D721Med (cell line): ENCODE data around the gene EFCAB13.

ENCODE experiments used
- DNase-seq: peaks from one replicate; pipeline ENCODE4 v3.0.0; 2011; ENCODE audit warnings: low spot score; ENCODE audit not compliant: insufficient read length
- FAIRE-seq: peaks from 2 replicates; lab custom pipeline; 2011; peaks lifted over from hg19 to GRCh38; lab: Jason Lieb, UNC
- TF ChIP-seq, protein P1 (sequence below): IDR thresholded peaks from 2 replicates; pipeline ENCODE4 v1.5.1; 2012; ENCODE audit warnings: mild to moderate bottlenecking, control low read depth; ENCODE audit not compliant: insufficient read depth; ENCODE audit errors: missing control alignments

EFCAB13 gene

DNA sequence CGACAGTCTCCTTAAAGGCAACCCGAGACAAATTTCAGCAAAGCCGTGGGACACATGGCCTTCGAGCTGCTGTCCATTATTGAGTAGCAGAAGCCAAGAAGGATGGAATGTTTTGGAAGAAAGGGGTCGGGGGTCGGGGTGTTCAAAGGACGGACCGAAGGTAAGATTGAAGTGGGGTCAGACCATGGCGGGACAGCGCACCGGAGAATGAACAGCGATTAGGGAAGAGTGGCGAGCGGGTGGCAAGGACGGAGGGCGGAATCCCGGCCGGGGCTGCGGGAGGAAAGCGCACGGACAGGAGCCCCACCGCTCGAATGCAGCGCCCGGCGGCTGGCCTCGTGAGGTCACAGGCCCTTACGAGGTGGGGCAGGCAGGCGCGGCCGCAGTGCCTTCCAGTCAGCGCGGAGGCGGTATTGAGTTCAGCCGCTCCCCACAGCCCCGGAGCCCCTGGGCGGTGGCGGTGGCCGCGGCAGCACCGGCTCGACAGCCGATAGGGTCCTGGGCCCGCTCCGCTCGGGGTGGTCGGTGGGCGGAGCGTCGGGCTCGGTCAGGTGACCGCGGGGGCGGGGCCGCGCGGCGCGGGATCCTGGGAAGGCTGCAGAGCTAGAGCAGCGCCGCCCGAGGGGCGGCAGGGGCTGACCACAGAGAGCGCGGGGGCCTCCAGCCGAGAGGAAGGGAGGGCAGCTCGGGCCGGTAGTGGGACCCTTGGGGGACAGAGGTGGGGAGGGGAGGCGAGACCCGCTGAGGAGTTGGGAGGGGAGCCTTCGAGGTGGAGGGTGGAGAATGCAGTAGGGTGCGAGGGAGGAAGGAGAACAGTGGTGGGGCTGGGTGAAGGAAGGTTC, at the start of gene EFCAB13:
Gene EFCAB13 (plus strand): TSS at position 574 of the 842 bp plus-strand sequence. CDS start 4,399 bp downstream, outside the sequence.
- DNase-seq (peak; percentile 41), FAIRE-seq (no peak)
- TF ChIP-seq, protein P1, sequence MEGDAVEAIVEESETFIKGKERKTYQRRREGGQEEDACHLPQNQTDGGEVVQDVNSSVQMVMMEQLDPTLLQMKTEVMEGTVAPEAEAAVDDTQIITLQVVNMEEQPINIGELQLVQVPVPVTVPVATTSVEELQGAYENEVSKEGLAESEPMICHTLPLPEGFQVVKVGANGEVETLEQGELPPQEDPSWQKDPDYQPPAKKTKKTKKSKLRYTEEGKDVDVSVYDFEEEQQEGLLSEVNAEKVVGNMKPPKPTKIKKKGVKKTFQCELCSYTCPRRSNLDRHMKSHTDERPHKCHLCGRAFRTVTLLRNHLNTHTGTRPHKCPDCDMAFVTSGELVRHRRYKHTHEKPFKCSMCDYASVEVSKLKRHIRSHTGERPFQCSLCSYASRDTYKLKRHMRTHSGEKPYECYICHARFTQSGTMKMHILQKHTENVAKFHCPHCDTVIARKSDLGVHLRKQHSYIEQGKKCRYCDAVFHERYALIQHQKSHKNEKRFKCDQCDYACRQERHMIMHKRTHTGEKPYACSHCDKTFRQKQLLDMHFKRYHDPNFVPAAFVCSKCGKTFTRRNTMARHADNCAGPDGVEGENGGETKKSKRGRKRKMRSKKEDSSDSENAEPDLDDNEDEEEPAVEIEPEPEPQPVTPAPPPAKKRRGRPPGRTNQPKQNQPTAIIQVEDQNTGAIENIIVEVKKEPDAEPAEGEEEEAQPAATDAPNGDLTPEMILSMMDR, result no peak

DNA sequence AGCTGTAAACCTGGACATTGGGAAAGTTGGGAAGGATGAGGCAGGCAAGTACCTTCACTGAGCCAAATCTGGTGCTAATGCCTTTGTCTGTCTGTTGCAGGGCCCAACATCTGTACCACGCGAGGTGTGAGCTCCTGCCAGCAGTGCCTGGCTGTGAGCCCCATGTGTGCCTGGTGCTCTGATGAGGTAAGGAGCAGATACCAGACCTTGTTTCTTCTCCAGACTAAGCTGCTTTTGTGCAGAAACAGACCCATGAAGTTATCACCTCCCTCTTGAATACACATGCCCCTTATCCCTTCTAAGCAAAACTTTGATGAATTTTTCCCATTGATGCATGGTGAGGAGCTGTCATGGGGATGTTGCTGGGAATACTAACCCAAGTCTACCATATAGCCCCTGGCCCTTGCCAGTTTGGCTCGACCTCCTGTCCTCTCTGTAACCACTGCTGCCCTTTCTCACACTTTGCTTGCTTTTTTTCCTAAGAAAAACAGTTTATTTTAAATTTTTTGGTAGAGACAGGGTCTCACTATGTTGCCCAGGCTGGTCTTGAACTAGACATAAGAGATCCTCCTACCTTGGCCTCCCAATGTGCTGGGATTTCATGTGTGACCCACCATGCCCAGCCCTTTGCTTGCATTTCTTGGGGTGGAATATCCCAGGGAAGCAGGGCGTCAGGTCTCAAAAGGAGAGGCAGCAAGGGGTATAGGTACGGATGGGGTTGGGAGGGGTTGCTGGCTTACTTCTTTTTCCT, 49.3 kb upstream of the EFCAB13 start:
- DNase-seq, result no peak
- no peak for FAIRE-seq
- TF ChIP-seq, protein P1, result no peak

GRCh38 chr17:47275245-47275984, 48.3 kb upstream of the EFCAB13 start:
- FAIRE-seq, result no peak
- TF ChIP-seq, protein P1, result no peak
- DNase-seq, result no peak

DNA sequence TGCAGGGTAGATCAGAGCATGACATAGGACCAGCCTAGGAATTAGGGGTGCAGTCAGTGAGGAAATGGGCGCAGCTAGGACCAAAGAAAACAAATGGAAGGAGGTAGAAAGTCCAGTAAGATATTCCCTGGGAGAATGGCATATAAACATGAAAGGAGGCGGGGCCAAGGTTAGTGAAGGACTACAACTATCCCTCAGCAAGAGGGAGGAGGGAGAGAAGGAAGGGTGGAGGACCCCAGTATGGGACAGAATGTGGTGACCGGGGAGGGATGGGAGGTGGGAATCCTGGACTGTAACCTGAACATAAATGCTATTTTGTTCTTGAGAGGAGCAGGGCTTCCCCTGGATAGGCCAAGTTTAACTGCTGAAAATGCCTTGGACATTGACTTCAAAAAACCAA, 47.3 kb upstream of the EFCAB13 start:
- no peak for FAIRE-seq
- DNase-seq, result no peak

GRCh38 chr17:47276868-47277267, 46.9 kb upstream of the EFCAB13 start:
- DNase-seq (no peak), FAIRE-seq (no peak)
- TF ChIP-seq, protein P1, result no peak

More for the DNA sequence above, 47.3 kb upstream of the EFCAB13 start:
- TF ChIP-seq, protein P1, result no peak

DNA sequence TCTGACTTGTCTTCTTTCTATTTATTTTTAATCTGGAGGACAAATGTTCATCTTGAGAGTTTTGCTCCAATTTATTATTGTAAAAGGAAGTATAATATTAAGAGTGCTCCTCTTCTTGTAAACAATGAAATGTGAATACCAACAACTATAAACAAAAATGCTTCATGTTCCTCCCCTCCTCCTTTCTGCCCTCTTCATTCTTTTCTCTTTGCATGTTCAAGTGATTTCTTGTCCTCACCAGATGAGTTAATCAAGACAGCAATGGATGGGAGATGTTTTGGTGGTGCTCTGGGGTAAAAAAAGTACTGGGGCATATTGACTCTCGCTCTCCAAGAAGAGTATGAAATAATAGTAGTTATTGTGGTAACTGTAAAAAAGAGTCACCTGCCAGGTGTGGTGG, 45.8 kb upstream of the EFCAB13 start:
- FAIRE-seq (no peak), DNase-seq (no peak)
- TF ChIP-seq, protein P1, result no peak
